RPMI8226 (cell line): ENCODE data around the gene CTBP2.

Source experiments
- DNase-seq: peaks from one replicate; pipeline ENCODE4 v3.0.0-alpha.2; 2015

The CTBP2 gene

GRCh38 chr10:124955868-124956267, 204.5 kb downstream of the CTBP2 start:
- DNase-seq = no peak

GRCh38 chr10:124955243-124955642, 205.1 kb downstream of the CTBP2 start:
- no peak for DNase-seq

- DNase-seq = no peak
Measured at GRCh38 chr10:124953421-124953820, 206.9 kb downstream of the CTBP2 start.

GRCh38 chr10:124952123-124952522, 208.2 kb downstream of the CTBP2 start:
- no peak for DNase-seq

- DNase-seq = no peak
Measured at GRCh38 chr10:124949543-124949942, 210.8 kb downstream of the CTBP2 start.

GRCh38 chr10:124946945-124947344, 213.4 kb downstream of the CTBP2 start:
- no peak for DNase-seq

GRCh38 chr10:124944982-124945381, 215.4 kb downstream of the CTBP2 start:
- DNase-seq = no peak

- DNase-seq = no peak
Measured at GRCh38 chr10:124943301-124944092, 216.9 kb downstream of the CTBP2 start.

- DNase-seq = no peak
Measured at GRCh38 chr10:124942317-124943169, 217.8 kb downstream of the CTBP2 start.

- no peak for DNase-seq
Measured at GRCh38 chr10:124941823-124942222, 218.5 kb downstream of the CTBP2 start, which contains the start of gene ZRANB1. Gene ZRANB1, plus strand, starts transcription at chr10:124942123. Its CDS starts 371 bp downstream, at chr10:124942494.

- DNase-seq = no peak
Measured at GRCh38 chr10:124939290-124939689, 221.1 kb downstream of the CTBP2 start.

GRCh38 chr10:124936813-124937212, 223.6 kb downstream of the CTBP2 start:
- DNase-seq = no peak

GRCh38 chr10:124935946-124936345, 224.4 kb downstream of the CTBP2 start:
- DNase-seq = no peak
